ENCODE data around the gene HBG1. TPM values are rescaled to one million over a fixed set of nuclear protein-coding genes. Genes with fewer than 3 reads are reported as not detected.

The HBG1 gene
- total and polyA plus RNA-seq, 2 of the 8 experiments (the other 6 are each of a cell fraction or from before 2014, with no cell fraction given): 0.26 TPM; not detected in 1

- POLR2A ChIA-PET (ENCODE audit: partially characterized antibody): no interaction called here
Observed at GRCh38 chr11:5243816-5244180, 5.9 kb downstream of the HBG1 start.

More at GRCh38 chr11:5243816-5244180, 5.9 kb downstream of the HBG1 start:
- H4K8ac ChIP-seq (ENCODE audit: extremely low read depth, insufficient read depth, low read length): no peak overlapping the region
- TF ChIP-seq BCL11A (IDR thresholded peaks at IDR 0.05; ENCODE audit: low read depth in 2 of 2, low read length in 2 of 2) (no peak), TAF7 (optimal IDR thresholded peaks at IDR 0.05; ENCODE audit: borderline replicate concordance, low read depth, low read length) (no peak), SP4 (IDR thresholded peaks at IDR 0.05; ENCODE audit: low read length) (no peak), CTCF (IDR thresholded peaks at IDR 0.05; ENCODE audit: control extremely low read depth in 1 of 3, insufficient read depth in 1 of 3, low read depth in 1 of 3, low read length in 3 of 3) (no peak)
- TF ChIP-seq, protein P1, sequence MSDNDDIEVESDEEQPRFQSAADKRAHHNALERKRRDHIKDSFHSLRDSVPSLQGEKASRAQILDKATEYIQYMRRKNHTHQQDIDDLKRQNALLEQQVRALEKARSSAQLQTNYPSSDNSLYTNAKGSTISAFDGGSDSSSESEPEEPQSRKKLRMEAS (IDR thresholded peaks at IDR 0.05): no peak
- DNase-seq (ENCODE audit: low read depth in 1 of 2, low spot score in 2 of 2): no peak
- FAIRE-seq: no peak
- no peak overlapping the region for H3K18ac ChIP-seq (ENCODE audit: extremely low read depth, low read length)
- no peak overlapping the region for H2BK5ac ChIP-seq (ENCODE audit: low read depth, low read length)
- no peak overlapping the region for H3K27ac ChIP-seq (ENCODE audit: low read depth, low read length)
- no peaks in the 10 kb centered on the region for H4K20me1 ChIP-seq (replicated peaks in 1 of 2; ENCODE audit: control insufficient read depth in 1 of 2, insufficient read depth in 2 of 2, low read length in 2 of 2)
- no peak overlapping the region for H3K4me3 ChIP-seq (ENCODE audit: extremely low read depth in 1 of 4, insufficient read depth in 2 of 4, low read depth in 3 of 4, low read length in 4 of 4)
- no peak overlapping the region for H2AK5ac ChIP-seq (ENCODE audit: low read depth, low read length)
- H3K4me1 ChIP-seq (replicated peaks in 1 of 4; ENCODE audit: control insufficient read depth in 3 of 4, insufficient read depth in 4 of 4, low read length in 3 of 4): no peaks in the 10 kb centered on the region
- no peaks in the 10 kb centered on the region for H3K27me3 ChIP-seq (replicated peaks in 1 of 4; ENCODE audit: control insufficient read depth in 3 of 4, extremely low read depth in 1 of 4, insufficient read depth in 3 of 4, low read length in 3 of 4)
- H2BK12ac ChIP-seq (ENCODE audit: low read depth, low read length): no peak overlapping the region
- H3K9me3 ChIP-seq (ENCODE audit: insufficient read depth in 2 of 2, low read depth in 1 of 2, low read length in 1 of 2): no peaks in the 10 kb centered on the region
- H2BK120ac ChIP-seq (replicated peaks; ENCODE audit: low read depth, low read length): no peak overlapping the region
- H4K91ac ChIP-seq (replicated peaks; ENCODE audit: insufficient read length, low read length): no peak overlapping the region
- no peaks in the 10 kb centered on the region for H3K36me3 ChIP-seq (ENCODE audit: control insufficient read depth in 2 of 4, insufficient read depth in 4 of 4, low read length in 3 of 4)
- no peaks in the 10 kb centered on the region for H3K79me1 ChIP-seq (ENCODE audit: low read depth, low read length)
- H3K4ac ChIP-seq (replicated peaks; ENCODE audit: insufficient read length, low read depth, low read length): no peak overlapping the region
- no peak overlapping the region for H3K23ac ChIP-seq (ENCODE audit: insufficient read length)
- H3K9ac ChIP-seq (replicated peaks in 1 of 4; ENCODE audit: extremely low read depth in 1 of 4, low read depth in 3 of 4, low read length in 3 of 4): no peak overlapping the region
- H4K5ac ChIP-seq (ENCODE audit: insufficient read length, low read depth, low read length): no peak overlapping the region
- H2BK20ac ChIP-seq (ENCODE audit: low read length): no peak overlapping the region
- no peak overlapping the region for H2BK15ac ChIP-seq (ENCODE audit: low read length)
- no peak overlapping the region for H3K56ac ChIP-seq (replicated peaks; ENCODE audit: insufficient read length, low read depth, low read length)
- CTCF ChIA-PET (ENCODE audit: partially characterized antibody): no interaction called here
- no peak overlapping the region for H2AFZ ChIP-seq (ENCODE audit: low read length)
- no peak overlapping the region for H3K14ac ChIP-seq (ENCODE audit: insufficient read length)
- no peaks in the 10 kb centered on the region for H3K23me2 ChIP-seq (ENCODE audit: low read depth, low read length)
- no peak overlapping the region for H3K4me2 ChIP-seq (ENCODE audit: insufficient read depth in 1 of 2, low read depth in 2 of 2, low read length in 2 of 2)
- H3K79me2 ChIP-seq (ENCODE audit: control insufficient read depth in 1 of 2, insufficient read depth in 2 of 2, low read length in 2 of 2): no peaks in the 10 kb centered on the region
- 89% methylated on average over 4 of the region's 4 CpGs; no CpG with 5 or more reads in 1 of the 2 experiments for WGBS, 2 experiments (ENCODE audit: extremely low coverage in 1 of 2, insufficient coverage in 1 of 2, insufficient read length in 1 of 2, insufficient replicate concordance in 2 of 2, low coverage in 1 of 2, low lambda C conversion rate in 2 of 2, missing lambda C conversion rate in 1 of 2)

Data from H1 (cell line).